HFFc6 (cell line): ENCODE measurements around the gene ANGPTL1. TPM values are rescaled to one million over a fixed set of nuclear protein-coding genes. Genes with fewer than 3 reads are reported as not detected.

Experiments
- DNase-seq: peaks from one replicate; pipeline ENCODE4 v3.0.0-alpha.2; 2018
- H3K27ac Mint-ChIP-seq: 2 replicates; pipeline ENCODE4 v1.8.0; 2020; ENCODE audit warnings: mild to moderate bottlenecking, mixed read lengths
- H3K27me3 Mint-ChIP-seq: 2 replicates; pipeline ENCODE4 v1.8.0; 2021; ENCODE audit warnings: mild to moderate bottlenecking, moderate library complexity, mixed read lengths; ENCODE audit not compliant: insufficient read depth
- H3K36me3 Mint-ChIP-seq: 2 replicates; pipeline ENCODE4 v1.8.0; 2021; ENCODE audit warnings: low read depth, mixed read lengths
- H3K4me1 Mint-ChIP-seq: 2 replicates; pipeline ENCODE4 v1.8.0; 2020; ENCODE audit warnings: low read depth, mixed read lengths
- H3K4me3 Mint-ChIP-seq: 2 replicates; pipeline ENCODE4 v1.8.0; 2020; ENCODE audit warnings: mild to moderate bottlenecking, moderate library complexity, mixed read lengths
- H3K9me3 Mint-ChIP-seq: 2 replicates; pipeline ENCODE4 v1.8.0; 2020; ENCODE audit warnings: mild to moderate bottlenecking, mixed read lengths
- total RNA-seq, 6 experiments: library from RNA; stranded (reverse); fragmentation: NEBNext Ultra II Directional; extraction: Animal tissue kit (Norgen Biotek cat#: 25700); gene quantifications; 2 replicates in 1 of 6; 3 replicates in 5 of 6; pipeline ENCODE4 v1.2.3, GENCODE V29; 2021
- TF ChIP-seq, protein P1 (sequence below): fragments of 200-600 bp; sonication (generic); IDR thresholded peaks from 2 replicates; pipeline ENCODE4 v1.5.0; 2021; ENCODE audit warnings: antibody characterized with exemption, mild to moderate bottlenecking

Gene ANGPTL1
- total RNA-seq, 6 experiments from 2014 or later, result not detected

DNA sequence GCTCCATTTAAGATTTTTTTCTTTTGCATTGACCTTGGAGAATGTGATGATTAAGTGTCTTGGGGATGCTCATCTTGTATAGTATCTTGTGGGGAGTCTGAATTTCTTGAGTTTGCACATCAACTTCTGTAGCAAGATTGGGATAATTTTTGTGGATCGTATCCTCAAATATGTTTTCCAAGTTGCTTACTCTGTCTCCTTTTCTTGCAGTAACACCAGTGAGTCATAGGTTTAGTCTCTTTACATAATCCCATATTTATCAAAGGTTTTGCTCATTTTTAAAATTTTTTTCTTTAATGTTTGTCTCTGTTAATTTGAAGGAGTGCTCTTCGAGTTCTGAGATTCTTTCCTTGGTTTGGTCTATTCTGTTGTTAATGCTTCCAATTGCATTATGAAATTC is 41.7 kb upstream of the ANGPTL1 start:
- H3K4me1 Mint-ChIP-seq, result peaks cover 28% of the 10 kb centered on the region
- no peak overlapping the region for H3K4me3 Mint-ChIP-seq
- no peaks in the 10 kb centered on the region for H3K27me3 Mint-ChIP-seq
- no peaks in the 10 kb centered on the region for H3K9me3 Mint-ChIP-seq
- no peak for DNase-seq
- H3K36me3 Mint-ChIP-seq, result peaks cover 56% of the 10 kb centered on the region
- TF ChIP-seq, protein P1, sequence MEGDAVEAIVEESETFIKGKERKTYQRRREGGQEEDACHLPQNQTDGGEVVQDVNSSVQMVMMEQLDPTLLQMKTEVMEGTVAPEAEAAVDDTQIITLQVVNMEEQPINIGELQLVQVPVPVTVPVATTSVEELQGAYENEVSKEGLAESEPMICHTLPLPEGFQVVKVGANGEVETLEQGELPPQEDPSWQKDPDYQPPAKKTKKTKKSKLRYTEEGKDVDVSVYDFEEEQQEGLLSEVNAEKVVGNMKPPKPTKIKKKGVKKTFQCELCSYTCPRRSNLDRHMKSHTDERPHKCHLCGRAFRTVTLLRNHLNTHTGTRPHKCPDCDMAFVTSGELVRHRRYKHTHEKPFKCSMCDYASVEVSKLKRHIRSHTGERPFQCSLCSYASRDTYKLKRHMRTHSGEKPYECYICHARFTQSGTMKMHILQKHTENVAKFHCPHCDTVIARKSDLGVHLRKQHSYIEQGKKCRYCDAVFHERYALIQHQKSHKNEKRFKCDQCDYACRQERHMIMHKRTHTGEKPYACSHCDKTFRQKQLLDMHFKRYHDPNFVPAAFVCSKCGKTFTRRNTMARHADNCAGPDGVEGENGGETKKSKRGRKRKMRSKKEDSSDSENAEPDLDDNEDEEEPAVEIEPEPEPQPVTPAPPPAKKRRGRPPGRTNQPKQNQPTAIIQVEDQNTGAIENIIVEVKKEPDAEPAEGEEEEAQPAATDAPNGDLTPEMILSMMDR, result no peak
- H3K27ac Mint-ChIP-seq, result no peak overlapping the region

DNA sequence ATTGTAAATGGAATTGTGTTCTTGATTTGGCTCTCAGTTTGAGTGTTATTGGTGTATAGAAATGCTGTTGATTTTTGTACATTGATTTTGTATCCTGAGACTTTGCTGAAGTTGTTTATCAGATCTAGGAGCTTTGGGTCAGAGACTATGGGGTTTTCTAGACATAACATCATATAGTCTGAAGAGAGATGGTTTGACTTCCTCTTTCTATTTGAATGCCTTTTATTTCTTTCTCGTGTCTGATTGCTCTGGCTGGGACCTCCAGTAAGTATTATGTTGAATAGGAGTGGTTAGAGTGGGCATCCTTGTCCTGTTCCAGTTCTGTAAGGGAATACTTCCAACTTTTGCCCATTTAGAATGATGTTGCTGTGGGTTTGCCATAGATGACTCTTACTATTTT is 39.1 kb upstream of the ANGPTL1 start:
- TF ChIP-seq, protein P1, result no peak
- Mint-ChIP-seq H3K4me1 (peaks cover 28% of the 10 kb centered on the region), H3K4me3 (no peak overlapping the region), H3K27ac (no peak overlapping the region), H3K27me3 (no peaks in the 10 kb centered on the region), H3K36me3 (peaks cover 50% of the 10 kb centered on the region), H3K9me3 (no peaks in the 10 kb centered on the region)
- DNase-seq, result no peak

DNA sequence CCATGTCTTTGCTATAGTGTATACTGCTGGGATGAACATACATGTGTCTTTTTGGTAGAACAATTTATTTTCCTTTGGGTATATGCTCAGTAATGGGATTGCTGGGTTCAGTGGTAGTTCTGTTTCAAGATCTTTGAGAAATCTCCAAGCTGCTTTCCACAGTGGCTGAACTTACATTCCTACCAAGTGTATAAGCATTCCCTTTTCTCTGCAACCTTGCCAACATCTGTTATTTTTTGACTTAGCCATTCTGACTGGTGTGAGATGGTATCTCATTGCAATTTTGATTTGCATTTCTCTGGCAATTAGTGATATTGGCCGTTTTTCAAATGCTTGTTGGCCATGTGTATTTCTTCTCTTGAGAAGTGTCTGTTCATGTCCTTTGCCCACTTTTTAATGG is 37.5 kb upstream of the ANGPTL1 start:
- peak; percentile 77 for DNase-seq
- Mint-ChIP-seq H3K9me3 (no peaks in the 10 kb centered on the region), H3K27me3 (no peaks in the 10 kb centered on the region), H3K27ac (peak overlapping the region; percentile 20; the same call in 1 of the 2 replicates), H3K4me3 (no peak overlapping the region), H3K4me1 (peaks cover 28% of the 10 kb centered on the region), H3K36me3 (peaks cover 58% of the 10 kb centered on the region)
- TF ChIP-seq, protein P1, result no peak

DNA sequence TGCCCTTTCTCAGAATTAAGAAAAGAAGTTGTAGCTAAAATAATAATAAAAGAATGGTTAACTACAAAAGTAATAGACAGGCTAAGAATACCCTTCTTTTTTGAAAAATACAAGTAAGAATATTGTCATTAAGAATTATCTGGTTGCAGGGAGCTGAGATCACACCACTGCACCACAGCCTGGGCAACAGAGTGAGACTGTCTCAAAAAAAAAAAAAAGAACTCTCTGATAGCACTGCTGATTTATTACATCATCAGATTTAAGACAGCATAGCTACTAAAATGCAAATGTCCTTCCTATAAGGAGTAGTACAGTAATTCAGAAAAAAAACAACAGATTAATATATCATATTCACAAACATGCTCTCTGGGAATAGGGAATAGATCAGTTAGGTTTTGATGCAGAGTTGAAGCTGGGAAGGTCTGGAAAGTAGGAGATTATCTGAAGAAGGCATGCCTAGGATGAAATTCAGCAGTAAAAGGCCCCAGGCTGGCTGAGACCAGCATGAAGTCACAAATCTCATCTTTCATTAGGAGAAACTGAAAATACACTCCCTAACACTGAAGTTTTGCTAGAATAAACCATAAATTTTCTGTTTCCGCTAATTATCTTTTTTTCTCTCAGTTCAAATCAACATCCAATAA is 30.7 kb upstream of the ANGPTL1 start:
- Mint-ChIP-seq H3K27me3 (no peaks in the 10 kb centered on the region), H3K4me3 (no peak overlapping the region), H3K4me1 (no peaks in the 10 kb centered on the region), H3K27ac (no peak overlapping the region), H3K36me3 (peaks cover 31% of the 10 kb centered on the region), H3K9me3 (no peaks in the 10 kb centered on the region)
- DNase-seq, result no peak
- TF ChIP-seq, protein P1, result no peak

DNA sequence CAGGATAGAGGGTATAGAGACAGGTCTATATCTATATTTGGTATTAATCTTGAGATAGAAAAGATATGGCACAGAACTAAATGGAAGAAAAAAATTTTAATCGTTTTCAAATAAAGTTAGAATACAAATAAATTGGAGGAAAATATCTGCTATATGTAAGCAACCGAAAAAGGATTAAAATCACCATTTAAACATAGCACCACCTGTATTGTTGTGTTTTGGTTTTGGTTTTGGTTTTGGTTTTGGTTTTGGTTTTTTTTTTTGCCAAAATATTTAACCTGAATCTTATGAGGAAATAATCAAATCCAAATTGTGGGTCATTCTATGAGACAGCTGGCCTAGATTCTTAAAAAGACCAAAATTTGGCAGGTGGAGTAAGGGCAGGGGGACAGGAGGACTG is 28.5 kb upstream of the ANGPTL1 start:
- Mint-ChIP-seq H3K36me3 (peaks cover 37% of the 10 kb centered on the region), H3K27me3 (no peaks in the 10 kb centered on the region), H3K4me1 (no peaks in the 10 kb centered on the region), H3K4me3 (no peak overlapping the region), H3K9me3 (peaks cover 4% of the 10 kb centered on the region; the same call in 1 of the 2 replicates), H3K27ac (no peak overlapping the region)
- TF ChIP-seq, protein P1, result no peak
- no peak for DNase-seq
